ENCODE results near the gene HPCAL1. TPM values are rescaled to one million over a fixed set of nuclear protein-coding genes. Genes with fewer than 3 reads are reported as not detected.
A peak's percentile ranks its signal among the peaks of the same experiment; 100 is the strongest.

The HPCAL1 gene
- total RNA-seq, 1 experiment from 2014 or later, result 280 TPM

GRCh38 chr2:10269291-10269690 is 33.4 kb upstream of the HPCAL1 start:
- DNase-seq (ENCODE audit: low read depth), result no peak

GRCh38 chr2:10269711-10270610 is 32.7 kb upstream of the HPCAL1 start:
- DNase-seq (ENCODE audit: low read depth), result no peak

- no peak for DNase-seq (ENCODE audit: low read depth)
These were observed 31.2 kb upstream of the HPCAL1 start for GRCh38 chr2:10271509-10271908.

GRCh38 chr2:10271946-10272345 is 30.8 kb upstream of the HPCAL1 start:
- no peak for DNase-seq (ENCODE audit: low read depth)

- no peak for DNase-seq (ENCODE audit: low read depth)
These were observed 30.2 kb upstream of the HPCAL1 start for GRCh38 chr2:10272464-10272863.

GRCh38 chr2:10273215-10274175 is 29.2 kb upstream of the HPCAL1 start:
- DNase-seq (ENCODE audit: low read depth), result no peak

- no peak for DNase-seq (ENCODE audit: low read depth)
These were observed 28.3 kb upstream of the HPCAL1 start for GRCh38 chr2:10274376-10274775.

GRCh38 chr2:10274983-10275802 is 27.5 kb upstream of the HPCAL1 start:
- no peak for DNase-seq (ENCODE audit: low read depth)

GRCh38 chr2:10276481-10277292 is 26.0 kb upstream of the HPCAL1 start:
- DNase-seq (ENCODE audit: low read depth), result no peak

- no peak for DNase-seq (ENCODE audit: low read depth)
These were observed 25.2 kb upstream of the HPCAL1 start for GRCh38 chr2:10277293-10278028.

GRCh38 chr2:10278029-10278762 is 24.5 kb upstream of the HPCAL1 start:
- DNase-seq (ENCODE audit: low read depth), result peak; percentile 96

- DNase-seq (ENCODE audit: low read depth), result peak; percentile 78
These were observed 23.8 kb upstream of the HPCAL1 start for GRCh38 chr2:10278763-10279471.

- DNase-seq (ENCODE audit: low read depth), result no peak
These were observed 23.2 kb upstream of the HPCAL1 start for GRCh38 chr2:10279472-10279870.

- no peak for DNase-seq (ENCODE audit: low read depth)
These were observed 22.7 kb upstream of the HPCAL1 start for GRCh38 chr2:10279946-10280463.

GRCh38 chr2:10281891-10282290 is 20.8 kb upstream of the HPCAL1 start:
- DNase-seq (ENCODE audit: low read depth), result no peak

- DNase-seq (ENCODE audit: low read depth), result no peak
These were observed 20.0 kb upstream of the HPCAL1 start for GRCh38 chr2:10282611-10283105.

GRCh38 chr2:10283106-10284062 is 19.3 kb upstream of the HPCAL1 start:
- DNase-seq (ENCODE audit: low read depth), result peak; percentile 87
